ENCODE measurements around the gene COLQ.

The COLQ gene

DNA sequence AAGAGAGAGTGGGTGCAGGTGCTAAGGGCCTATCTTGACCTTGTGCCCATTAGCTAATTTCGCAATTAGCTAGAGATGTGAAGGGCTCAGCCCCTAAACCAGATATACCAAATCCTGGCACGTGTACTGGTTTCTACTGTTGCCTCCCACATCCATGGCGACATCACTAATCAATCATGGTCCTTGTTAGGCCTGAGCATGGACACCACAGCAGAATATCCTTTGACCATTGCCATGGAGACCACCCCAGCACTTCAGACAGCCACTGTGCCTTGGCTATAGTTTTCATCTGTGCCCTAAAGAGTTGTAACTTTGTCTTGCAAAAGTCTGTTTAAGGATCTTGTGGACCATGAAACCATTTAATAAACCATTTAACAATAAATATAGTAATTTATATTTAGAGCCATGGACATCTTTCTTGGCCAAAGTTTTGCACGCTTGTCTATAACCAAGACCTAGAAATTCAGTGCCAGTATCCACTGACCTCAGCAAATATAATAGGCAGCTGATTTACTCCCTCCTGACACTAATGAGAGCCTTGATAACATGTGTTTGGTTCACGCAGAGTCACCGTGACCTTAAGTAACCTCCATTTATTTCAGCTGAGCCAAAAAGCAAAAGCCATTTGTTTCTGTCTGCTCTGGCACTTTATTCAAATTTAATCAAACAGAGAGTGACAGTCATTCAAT lies 43.4 kb downstream of the COLQ start:
- H3K36me3 ChIP-seq (ENCODE audit: insufficient read depth), result no peaks in the 10 kb centered on the region

DNA sequence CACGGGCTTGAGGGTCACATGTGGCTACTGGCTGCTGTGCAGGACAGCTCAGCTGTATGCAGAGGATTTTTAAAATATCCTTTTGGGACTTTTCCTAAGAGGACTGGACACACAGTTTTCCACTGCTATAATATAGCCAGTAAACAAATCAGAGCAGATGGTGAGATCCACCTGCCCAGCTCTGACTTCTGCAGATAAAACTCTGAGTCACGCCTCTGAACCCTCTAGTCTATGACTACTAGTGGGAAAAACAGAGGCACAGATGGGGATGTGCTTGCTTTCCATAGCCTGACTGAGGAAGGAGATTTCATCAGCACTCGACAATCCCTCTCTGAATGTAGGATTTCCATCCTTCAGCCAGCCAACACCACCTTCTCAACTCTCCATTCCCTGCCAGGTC lies 45.1 kb downstream of the COLQ start:
- Histone ChIP-seq H3K36me3 (ENCODE audit: insufficient read depth) (no peaks in the 10 kb centered on the region), H3K4me2 (no peak overlapping the region), H3K27me3 (ENCODE audit: insufficient read depth, low read depth) (no peaks in the 10 kb centered on the region), H3K27ac (no peak overlapping the region), H3K4me3 (IDR thresholded peaks at IDR 0.05; ENCODE audit: insufficient read depth, low read depth, low read length) (no peak overlapping the region), H3K79me2 (ENCODE audit: insufficient read depth, low read depth) (no peaks in the 10 kb centered on the region), H2AFZ (ENCODE audit: low read depth) (no peak overlapping the region), H4K20me1 (ENCODE audit: insufficient read depth) (no peaks in the 10 kb centered on the region), H3K9ac (no peak overlapping the region), H3K4me1 (ENCODE audit: low read depth, poor library complexity, severe bottlenecking) (peaks cover 5% of the 10 kb centered on the region)
- TF ChIP-seq, protein P1, sequence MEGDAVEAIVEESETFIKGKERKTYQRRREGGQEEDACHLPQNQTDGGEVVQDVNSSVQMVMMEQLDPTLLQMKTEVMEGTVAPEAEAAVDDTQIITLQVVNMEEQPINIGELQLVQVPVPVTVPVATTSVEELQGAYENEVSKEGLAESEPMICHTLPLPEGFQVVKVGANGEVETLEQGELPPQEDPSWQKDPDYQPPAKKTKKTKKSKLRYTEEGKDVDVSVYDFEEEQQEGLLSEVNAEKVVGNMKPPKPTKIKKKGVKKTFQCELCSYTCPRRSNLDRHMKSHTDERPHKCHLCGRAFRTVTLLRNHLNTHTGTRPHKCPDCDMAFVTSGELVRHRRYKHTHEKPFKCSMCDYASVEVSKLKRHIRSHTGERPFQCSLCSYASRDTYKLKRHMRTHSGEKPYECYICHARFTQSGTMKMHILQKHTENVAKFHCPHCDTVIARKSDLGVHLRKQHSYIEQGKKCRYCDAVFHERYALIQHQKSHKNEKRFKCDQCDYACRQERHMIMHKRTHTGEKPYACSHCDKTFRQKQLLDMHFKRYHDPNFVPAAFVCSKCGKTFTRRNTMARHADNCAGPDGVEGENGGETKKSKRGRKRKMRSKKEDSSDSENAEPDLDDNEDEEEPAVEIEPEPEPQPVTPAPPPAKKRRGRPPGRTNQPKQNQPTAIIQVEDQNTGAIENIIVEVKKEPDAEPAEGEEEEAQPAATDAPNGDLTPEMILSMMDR (conservative IDR thresholded peaks at IDR 0.05; ENCODE audit: low read depth, low read length), result no peak

More for the DNA sequence above, 43.4 kb downstream of the COLQ start:
- Histone ChIP-seq H3K79me2 (ENCODE audit: insufficient read depth, low read depth) (no peaks in the 10 kb centered on the region), H4K20me1 (ENCODE audit: insufficient read depth) (no peaks in the 10 kb centered on the region), H3K9ac (no peak overlapping the region), H3K27me3 (ENCODE audit: insufficient read depth, low read depth) (no peaks in the 10 kb centered on the region), H2AFZ (ENCODE audit: low read depth) (no peak overlapping the region), H3K4me3 (IDR thresholded peaks at IDR 0.05; ENCODE audit: insufficient read depth, low read depth, low read length) (no peak overlapping the region), H3K27ac (no peak overlapping the region), H3K4me2 (no peak overlapping the region), H3K4me1 (ENCODE audit: low read depth, poor library complexity, severe bottlenecking) (peaks cover 5% of the 10 kb centered on the region)
- TF ChIP-seq, protein P1 (conservative IDR thresholded peaks at IDR 0.05; ENCODE audit: low read depth, low read length), result no peak

DNA sequence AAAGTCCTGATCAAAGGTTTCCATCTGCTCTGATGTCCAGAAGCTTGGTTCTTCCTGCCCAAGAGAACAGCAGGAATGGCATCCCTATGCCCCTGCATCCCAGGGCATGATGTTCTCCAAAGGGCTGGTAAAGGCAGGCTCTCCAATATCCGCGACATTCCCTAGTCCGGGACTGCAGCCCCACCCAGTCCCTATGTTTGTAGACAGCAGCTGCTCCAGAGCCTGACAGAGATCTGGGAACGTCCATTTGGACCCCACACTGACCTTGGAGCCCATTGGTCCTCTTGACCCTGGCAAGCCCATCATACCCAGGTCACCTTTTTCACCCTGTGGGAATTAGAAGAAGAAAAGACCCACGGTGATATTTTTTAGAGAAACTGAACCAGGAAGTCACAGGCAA lies 46.3 kb downstream of the COLQ start:
- no peak overlapping the region for H3K4me3 ChIP-seq (IDR thresholded peaks at IDR 0.05; ENCODE audit: insufficient read depth, low read depth, low read length)
- no peaks in the 10 kb centered on the region for H4K20me1 ChIP-seq (ENCODE audit: insufficient read depth)
- no peak overlapping the region for H3K4me2 ChIP-seq
- no peaks in the 10 kb centered on the region for H3K79me2 ChIP-seq (ENCODE audit: insufficient read depth, low read depth)
- no peaks in the 10 kb centered on the region for H3K36me3 ChIP-seq (ENCODE audit: insufficient read depth)
- peaks cover 5% of the 10 kb centered on the region for H3K4me1 ChIP-seq (ENCODE audit: low read depth, poor library complexity, severe bottlenecking)
- H3K9ac ChIP-seq, result no peak overlapping the region
- TF ChIP-seq, protein P1 (conservative IDR thresholded peaks at IDR 0.05; ENCODE audit: low read depth, low read length), result no peak
- no peak overlapping the region for H2AFZ ChIP-seq (ENCODE audit: low read depth)
- no peaks in the 10 kb centered on the region for H3K27me3 ChIP-seq (ENCODE audit: insufficient read depth, low read depth)
- no peak overlapping the region for H3K27ac ChIP-seq

DNA sequence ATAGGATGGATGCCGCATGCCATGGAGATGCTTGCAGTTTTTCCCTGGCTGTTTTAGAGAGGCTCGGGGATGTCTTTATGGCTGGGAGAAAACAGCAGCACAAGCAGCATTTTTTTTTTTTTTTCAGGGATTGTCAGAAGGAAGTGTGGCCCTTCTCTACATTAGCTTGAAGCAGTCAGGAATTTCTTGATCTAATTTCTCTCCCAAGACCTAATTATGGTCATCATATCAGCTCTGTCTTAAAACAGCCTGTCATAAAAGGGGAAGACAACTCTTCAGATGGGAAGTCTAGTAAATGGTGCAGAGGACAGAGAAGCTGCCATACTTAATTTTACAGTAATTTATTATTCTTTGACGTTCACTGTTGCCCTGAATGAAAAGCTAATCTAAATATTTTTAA lies 49.6 kb downstream of the COLQ start:
- Histone ChIP-seq H4K20me1 (ENCODE audit: insufficient read depth) (no peaks in the 10 kb centered on the region), H3K36me3 (ENCODE audit: insufficient read depth) (no peaks in the 10 kb centered on the region), H3K4me1 (ENCODE audit: low read depth, poor library complexity, severe bottlenecking) (peaks cover 19% of the 10 kb centered on the region), H3K79me2 (ENCODE audit: insufficient read depth, low read depth) (no peaks in the 10 kb centered on the region), H3K27ac (no peak overlapping the region), H2AFZ (ENCODE audit: low read depth) (no peak overlapping the region), H3K4me2 (no peak overlapping the region), H3K27me3 (ENCODE audit: insufficient read depth, low read depth) (no peaks in the 10 kb centered on the region), H3K4me3 (IDR thresholded peaks at IDR 0.05; ENCODE audit: insufficient read depth, low read depth, low read length) (no peak overlapping the region), H3K9ac (no peak overlapping the region)
- TF ChIP-seq, protein P1 (conservative IDR thresholded peaks at IDR 0.05; ENCODE audit: low read depth, low read length), result no peak

Measured in KMS-11 (cell line).